Measurements from ENCODE around the gene MAB21L4.

Gene MAB21L4

DNA sequence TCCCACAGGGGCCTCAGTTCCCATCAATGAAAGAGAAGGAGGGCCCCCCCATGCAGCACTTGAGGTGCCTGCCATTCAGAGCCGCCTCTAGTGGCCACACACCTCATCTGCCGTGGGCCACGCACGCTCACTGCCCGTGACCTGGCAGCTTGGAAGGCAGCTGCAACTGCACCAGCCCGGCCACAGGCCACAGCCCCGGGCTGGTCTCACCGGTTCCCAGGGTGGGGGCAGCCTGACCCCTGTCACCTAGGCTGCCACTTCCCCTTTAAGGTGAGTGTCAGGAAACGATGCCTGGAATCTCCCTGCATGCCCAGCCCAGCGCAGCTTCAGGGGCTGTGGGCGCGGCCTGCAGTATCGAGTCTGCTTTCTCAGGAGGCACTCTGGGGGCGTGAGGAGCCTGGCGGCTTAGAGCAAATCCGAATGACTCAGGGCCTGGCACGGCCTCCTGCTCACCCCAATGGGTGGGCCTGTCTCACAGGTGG, 2.6 kb downstream of the MAB21L4 start:
- peak; percentile 96 for DNase-seq

- DNase-seq = no peak
These were observed 3.0 kb downstream of the MAB21L4 start for GRCh38 chr2:240892925-240893324.

DNA sequence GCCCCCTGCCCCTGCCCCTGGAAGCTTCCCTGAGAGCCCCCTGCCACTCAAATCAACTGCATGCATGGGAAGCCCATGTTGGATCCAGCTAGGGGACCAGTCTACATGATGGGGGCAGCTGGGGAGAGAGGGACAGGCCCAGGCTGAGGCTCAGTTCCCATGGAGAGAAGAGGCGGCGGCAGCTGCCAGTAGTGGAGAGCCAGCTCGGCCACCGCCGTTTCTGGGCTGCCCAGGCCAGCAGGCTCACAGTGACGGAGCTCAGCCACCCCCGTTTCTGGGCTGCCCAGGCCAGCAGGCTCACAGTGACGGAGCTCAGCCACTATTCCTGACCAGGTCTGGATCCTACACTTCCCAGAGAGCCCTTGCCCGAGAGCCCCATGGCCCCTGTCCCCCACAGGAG, 3.6 kb downstream of the MAB21L4 start:
- DNase-seq = no peak

GRCh38 chr2:240891492-240892340, 4.2 kb downstream of the MAB21L4 start:
- no peak for DNase-seq

GRCh38 chr2:240890691-240891090, 5.3 kb downstream of the MAB21L4 start:
- no peak for DNase-seq

DNA sequence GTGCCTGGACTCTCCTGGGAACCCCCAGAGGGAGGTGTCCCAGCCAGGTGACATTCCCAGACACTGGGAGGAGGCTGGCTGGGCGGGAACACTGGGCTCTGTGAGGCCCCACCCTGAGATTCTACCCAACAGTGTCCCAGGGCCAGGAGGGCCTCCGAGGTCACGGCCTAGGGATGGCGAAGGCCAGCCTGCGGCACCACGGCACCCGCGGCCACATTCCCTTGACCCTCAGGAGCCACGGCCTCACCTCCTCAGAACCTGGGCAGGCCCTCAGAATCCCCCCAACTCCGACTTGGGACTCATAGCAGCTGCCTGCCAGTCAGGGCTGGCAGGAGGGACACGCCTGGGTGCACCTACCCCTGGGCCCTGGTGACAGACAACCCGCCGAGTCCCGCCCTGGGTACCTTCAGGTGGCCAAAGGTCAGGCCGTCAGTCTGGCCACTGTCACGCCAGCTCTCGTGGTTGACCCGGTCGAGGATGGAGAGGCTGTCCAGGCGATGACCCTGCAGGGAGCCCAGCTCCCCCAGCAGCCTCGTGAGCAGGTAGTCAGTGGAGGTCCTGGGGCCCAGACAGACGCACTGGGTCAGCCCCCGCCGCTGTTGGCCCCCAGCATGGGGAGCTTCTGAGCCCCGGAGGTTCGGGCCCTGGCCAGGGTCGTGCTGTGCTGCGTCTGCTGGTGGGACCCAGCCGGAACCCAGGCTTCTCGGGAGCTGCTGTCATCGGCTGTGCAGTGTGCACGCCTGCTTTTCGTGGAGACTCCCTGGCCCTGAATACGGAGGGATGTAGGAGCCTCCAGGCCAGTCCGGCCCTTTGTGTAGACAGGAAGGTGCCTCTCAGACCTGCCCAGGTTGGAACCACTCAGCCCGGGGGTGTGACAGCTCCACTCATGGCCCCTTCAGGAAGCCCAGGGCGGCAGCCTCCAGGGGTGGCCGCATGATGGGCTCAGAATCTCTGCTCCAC, 6.1 kb downstream of the MAB21L4 start:
- DNase-seq = no peak

DNA sequence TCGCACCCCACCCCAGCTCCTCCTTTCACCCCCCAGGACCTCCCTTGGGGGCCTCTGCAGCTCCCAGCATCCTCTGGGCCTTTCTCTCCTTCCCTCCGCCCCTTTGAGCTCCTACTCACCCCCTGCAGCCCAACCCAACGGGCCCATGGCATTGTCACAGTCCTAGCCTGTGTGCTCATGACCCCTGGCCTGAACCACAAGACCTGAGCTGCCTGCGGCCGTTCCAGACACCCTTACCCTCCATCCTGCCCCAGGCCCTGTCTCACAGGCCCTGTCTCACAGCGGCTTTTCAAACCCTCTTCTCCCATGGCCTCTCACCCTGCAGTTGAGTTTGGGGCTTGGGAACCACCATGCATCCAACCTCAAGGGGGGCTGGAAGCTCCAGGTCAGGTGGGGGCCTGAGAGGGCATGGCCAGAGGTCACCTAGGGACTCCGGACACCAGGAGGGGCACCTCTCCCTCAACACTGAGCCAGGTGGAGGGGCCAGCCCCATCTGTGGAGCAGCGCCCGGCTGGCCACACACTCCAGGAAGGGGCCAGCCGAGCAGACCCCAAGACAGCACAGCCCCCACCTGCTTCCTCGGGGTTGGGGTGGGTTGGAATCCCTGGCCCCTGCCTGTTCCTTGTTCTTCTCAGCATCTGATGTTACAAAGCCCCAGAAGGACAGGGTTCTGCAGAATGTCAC, 6.9 kb downstream of the MAB21L4 start:
- DNase-seq = no peak

- no peak for DNase-seq
These were observed 7.6 kb downstream of the MAB21L4 start for GRCh38 chr2:240888130-240888889.

GRCh38 chr2:240887631-240888030, 8.3 kb downstream of the MAB21L4 start:
- no peak for DNase-seq

DNA sequence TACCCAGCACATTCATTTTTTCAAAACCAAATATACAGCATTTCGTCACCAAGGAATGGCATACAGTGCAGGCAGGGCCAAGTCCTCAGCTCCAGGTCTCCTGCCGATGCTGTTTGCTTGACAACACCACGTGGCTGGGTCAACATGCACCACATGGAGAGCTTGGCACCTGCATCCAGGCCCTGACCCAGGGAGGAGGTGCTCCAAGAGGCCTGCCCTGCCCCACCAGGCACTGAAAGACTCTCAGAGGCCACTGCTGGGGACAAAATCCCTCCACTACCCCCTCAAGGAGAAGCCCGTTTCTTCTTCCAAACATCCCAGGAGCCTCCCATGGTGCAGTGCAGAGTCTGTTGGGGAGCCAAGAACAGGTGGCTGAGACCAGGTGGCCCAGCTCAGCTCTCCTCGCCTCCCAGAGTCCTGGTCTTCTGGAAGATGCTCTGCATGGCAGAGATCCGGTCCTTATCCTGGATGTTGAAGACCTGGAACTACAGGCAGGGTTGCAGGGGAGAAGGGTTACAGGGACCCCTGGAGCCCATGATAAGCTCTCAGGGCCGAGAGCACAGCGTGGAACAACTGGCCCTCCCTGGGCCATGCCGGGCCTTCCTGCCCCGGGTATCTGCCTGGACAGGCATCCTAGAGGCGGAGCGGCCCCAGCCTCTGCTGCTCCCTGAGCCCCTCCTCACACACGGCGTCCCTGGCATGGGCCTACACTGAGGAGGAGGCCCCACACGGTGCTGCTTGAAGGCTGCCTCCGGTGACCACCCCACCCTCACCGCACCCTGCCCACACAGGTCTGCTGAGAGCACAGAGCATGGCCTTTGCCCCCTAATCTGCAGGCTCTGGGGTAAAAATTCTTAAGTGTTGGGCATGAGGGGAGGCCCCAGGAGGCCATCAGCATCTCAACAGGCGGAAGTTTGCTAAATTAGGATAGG, 9.0 kb downstream of the MAB21L4 start:
- no peak for DNase-seq

DNA sequence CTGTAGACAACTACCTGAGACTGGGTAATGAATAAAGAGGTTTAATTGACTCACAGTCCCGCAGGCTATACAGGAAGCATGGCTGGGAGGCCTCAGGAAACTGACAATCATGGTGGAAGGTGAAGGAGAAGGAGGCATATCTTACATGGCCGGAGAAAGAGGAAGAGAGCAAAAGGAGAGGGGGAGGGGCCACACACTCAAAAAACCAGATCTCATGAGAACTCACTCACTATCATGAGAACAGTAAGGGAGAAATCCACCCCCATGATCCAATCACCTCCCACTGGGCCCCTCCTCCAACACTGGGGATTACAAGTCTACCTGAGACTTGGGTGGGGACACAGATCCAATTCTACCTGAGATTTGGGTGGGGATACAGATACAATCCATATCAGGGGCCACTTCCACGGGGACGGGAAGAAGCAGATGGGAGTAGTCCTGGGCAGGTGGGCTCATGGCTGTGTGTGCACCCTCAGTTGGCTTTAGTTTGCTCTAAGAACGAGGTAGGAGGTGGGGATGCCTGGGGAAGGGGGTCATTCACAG, 9.9 kb downstream of the MAB21L4 start:
- no peak for DNase-seq

DNA sequence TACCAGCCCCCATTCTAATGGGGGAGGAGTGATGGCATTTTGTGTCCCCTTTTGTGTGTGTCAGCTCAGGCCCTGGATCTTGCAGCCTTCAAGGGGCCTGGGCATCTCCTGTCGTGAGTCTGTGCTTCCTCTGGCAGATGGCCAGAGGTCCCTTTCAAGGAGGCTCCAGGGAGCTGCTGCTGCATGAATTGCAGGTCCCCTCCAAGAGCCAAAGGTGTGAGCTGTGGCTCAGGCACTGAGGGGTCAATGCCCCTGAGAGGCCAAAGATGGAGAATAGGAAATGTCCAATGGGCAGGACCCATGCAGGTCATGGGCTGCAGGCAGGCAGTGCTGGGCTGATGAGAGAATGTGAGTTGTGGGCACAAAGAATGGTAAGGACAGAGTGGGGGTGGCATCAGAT, 10.4 kb downstream of the MAB21L4 start:
- no peak for DNase-seq

GRCh38 chr2:240884745-240885144, 11.2 kb downstream of the MAB21L4 start:
- no peak for DNase-seq

GRCh38 chr2:240884221-240884620, 11.7 kb downstream of the MAB21L4 start:
- DNase-seq = no peak

DNA sequence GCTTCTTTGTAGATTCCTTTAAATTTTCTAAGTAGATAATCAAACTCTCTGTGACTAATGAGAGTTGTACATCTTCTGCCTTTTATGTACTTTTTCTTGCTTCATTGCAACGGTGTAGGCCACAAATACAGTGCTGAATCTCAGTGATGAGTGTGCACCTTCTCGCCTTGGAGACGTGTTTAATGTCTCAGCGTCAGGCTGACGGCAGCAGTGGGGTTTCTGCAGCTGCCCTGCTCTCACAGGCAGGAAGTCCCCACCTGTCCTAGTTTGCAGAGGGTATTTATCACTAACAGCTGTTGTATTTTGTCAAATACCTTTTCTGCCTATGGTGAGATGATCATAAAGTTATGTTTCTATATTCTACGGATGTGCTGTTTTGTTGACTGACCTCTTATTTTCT, 14.0 kb downstream of the MAB21L4 start:
- DNase-seq = no peak

DNA sequence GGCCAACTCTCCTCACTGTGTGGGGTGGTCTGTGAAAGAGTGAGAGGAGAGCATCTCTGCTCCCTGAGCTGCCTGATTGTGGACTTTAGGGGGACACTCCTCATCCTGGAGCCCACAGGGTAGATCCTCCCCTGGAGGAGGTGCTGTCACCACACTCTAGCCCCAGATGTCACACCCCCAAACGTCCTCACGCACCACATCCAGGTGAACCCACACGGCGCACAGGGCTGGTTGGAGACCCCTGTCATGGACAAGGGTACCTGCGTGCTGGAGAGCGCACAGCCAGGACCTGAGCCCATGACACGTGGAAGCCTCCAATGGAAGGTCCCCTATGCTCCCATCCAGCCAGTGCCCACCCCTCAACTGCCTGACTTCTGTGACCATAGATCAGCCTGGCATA, 16.9 kb downstream of the MAB21L4 start:
- DNase-seq = no peak

GRCh38 chr2:240878341-240878936, 17.5 kb downstream of the MAB21L4 start:
- DNase-seq = no peak

GRCh38 chr2:240877460-240878340, 18.3 kb downstream of the MAB21L4 start:
- DNase-seq = no peak
